T-helper 1 cell treated with Interleukin-12 subunit alpha and Interleukin-12 subunit beta and Interleukin-4 antibody, amounts not matched to agents 30 μg/mL and 1 μg/mL, for 36 hours (primary cell): ENCODE data around the gene TIMP2.
"Not testable (repeated sequence)": the region's sequence is repeated elsewhere in the genome, so short reads cannot be mapped to it uniquely, and the experiment has no call there.

Experiments used
- H3K27ac Mint-ChIP-seq: one replicate; pipeline ENCODE4 v1.8.0; 2021; ENCODE audit warnings: mild to moderate bottlenecking, mixed read lengths
- H3K27me3 Mint-ChIP-seq: one replicate; pipeline ENCODE4 v1.8.0; 2021; ENCODE audit warnings: low read depth, mixed read lengths
- H3K36me3 Mint-ChIP-seq: one replicate; pipeline ENCODE4 v1.8.0; 2021; ENCODE audit warnings: low read depth, mixed read lengths
- H3K4me1 Mint-ChIP-seq: one replicate; pipeline ENCODE4 v1.8.0; 2021; ENCODE audit warnings: low read depth, mixed read lengths
- H3K4me3 Mint-ChIP-seq: one replicate; pipeline ENCODE4 v1.8.0; 2021; ENCODE audit warnings: mild to moderate bottlenecking, moderate library complexity, mixed read lengths
- H3K9me3 Mint-ChIP-seq: one replicate; pipeline ENCODE4 v1.8.0; 2021; ENCODE audit warnings: mixed read lengths

Gene TIMP2

GRCh38 chr17:78896834-78897663 is 28.1 kb downstream of the TIMP2 start:
- H3K9me3 Mint-ChIP-seq = no peaks in the 10 kb centered on the region
- H3K36me3 Mint-ChIP-seq = no peaks in the 10 kb centered on the region
- no peak overlapping the region for H3K27ac Mint-ChIP-seq
- peaks cover 11% of the 10 kb centered on the region for H3K27me3 Mint-ChIP-seq
- peaks cover 6% of the 10 kb centered on the region for H3K4me1 Mint-ChIP-seq
- no peak overlapping the region for H3K4me3 Mint-ChIP-seq

- Mint-ChIP-seq H3K9me3 (no peaks in the 10 kb centered on the region), H3K4me1 (peaks cover 14% of the 10 kb centered on the region), H3K36me3 (no peaks in the 10 kb centered on the region), H3K27me3 (peaks cover 11% of the 10 kb centered on the region), H3K4me3 (no peak overlapping the region), H3K27ac (no peak overlapping the region)
These were observed 28.9 kb downstream of the TIMP2 start for GRCh38 chr17:78896091-78896833.

- H3K27me3 Mint-ChIP-seq = peaks cover 11% of the 10 kb centered on the region
- no peaks in the 10 kb centered on the region for H3K36me3 Mint-ChIP-seq
- H3K9me3 Mint-ChIP-seq = no peaks in the 10 kb centered on the region
- no peak overlapping the region for H3K4me3 Mint-ChIP-seq
- H3K4me1 Mint-ChIP-seq = peaks cover 21% of the 10 kb centered on the region
- H3K27ac Mint-ChIP-seq = no peak overlapping the region
These were observed 29.9 kb downstream of the TIMP2 start for GRCh38 chr17:78895322-78895721.

GRCh38 chr17:78893684-78894083 is 31.5 kb downstream of the TIMP2 start:
- Mint-ChIP-seq H3K27me3 (peaks cover 20% of the 10 kb centered on the region), H3K27ac (no peak overlapping the region), H3K36me3 (no peaks in the 10 kb centered on the region), H3K4me1 (peaks cover 31% of the 10 kb centered on the region), H3K9me3 (no peaks in the 10 kb centered on the region), H3K4me3 (no peak overlapping the region)

- peaks cover 33% of the 10 kb centered on the region for H3K4me1 Mint-ChIP-seq
- no peaks in the 10 kb centered on the region for H3K36me3 Mint-ChIP-seq
- H3K27me3 Mint-ChIP-seq = peaks cover 22% of the 10 kb centered on the region
- H3K27ac Mint-ChIP-seq = no peak overlapping the region
- no peaks in the 10 kb centered on the region for H3K9me3 Mint-ChIP-seq
- no peak overlapping the region for H3K4me3 Mint-ChIP-seq
These were observed 32.2 kb downstream of the TIMP2 start for GRCh38 chr17:78892936-78893379.

GRCh38 chr17:78892520-78892919 is 32.7 kb downstream of the TIMP2 start:
- Mint-ChIP-seq H3K36me3 (no peaks in the 10 kb centered on the region), H3K9me3 (no peaks in the 10 kb centered on the region), H3K4me3 (no peak overlapping the region), H3K4me1 (peaks cover 35% of the 10 kb centered on the region), H3K27ac (no peak overlapping the region), H3K27me3 (peaks cover 26% of the 10 kb centered on the region)

GRCh38 chr17:78892062-78892456 is 33.1 kb downstream of the TIMP2 start:
- Mint-ChIP-seq H3K4me3 (no peak overlapping the region), H3K36me3 (no peaks in the 10 kb centered on the region), H3K27ac (no peak overlapping the region), H3K9me3 (no peaks in the 10 kb centered on the region), H3K4me1 (peaks cover 35% of the 10 kb centered on the region), H3K27me3 (peaks cover 26% of the 10 kb centered on the region)

DNA sequence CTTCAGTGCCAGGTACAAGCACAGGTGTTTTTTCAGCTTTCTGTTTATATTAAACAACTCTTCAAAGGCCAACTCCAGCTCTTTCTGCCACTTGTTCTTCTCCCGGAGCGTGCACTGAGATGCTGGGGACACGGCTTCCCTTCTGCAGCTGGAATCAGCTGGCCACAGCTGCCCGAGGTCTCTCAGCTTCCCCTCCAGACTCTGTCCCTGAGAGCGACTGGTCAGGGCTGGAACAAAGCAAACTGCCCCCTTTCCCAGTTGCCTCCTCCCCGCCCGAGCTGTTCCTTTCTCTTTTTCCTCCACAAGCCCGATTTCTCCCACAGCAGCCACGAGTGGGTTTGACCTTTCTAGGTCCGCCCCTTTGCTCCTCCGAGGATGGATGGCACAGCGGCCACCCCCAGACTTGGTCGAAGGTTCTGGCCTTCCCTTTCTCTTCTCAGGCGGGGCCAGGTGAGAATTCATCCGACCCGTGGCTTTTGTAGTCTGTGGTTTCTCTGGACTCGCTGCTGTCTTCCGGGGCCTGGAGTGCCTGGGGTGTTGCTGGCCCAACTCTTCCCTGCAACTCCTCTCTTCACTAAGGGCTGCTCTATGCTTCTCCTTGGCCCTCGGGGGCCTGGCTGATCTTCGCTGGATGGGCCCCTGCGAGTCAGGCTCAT is 33.7 kb downstream of the TIMP2 start:
- Mint-ChIP-seq H3K4me3 (no peak overlapping the region), H3K27ac (peak overlapping the region; percentile 90), H3K27me3 (peaks cover 26% of the 10 kb centered on the region), H3K9me3 (no peaks in the 10 kb centered on the region), H3K4me1 (peaks cover 35% of the 10 kb centered on the region), H3K36me3 (no peaks in the 10 kb centered on the region)

- H3K9me3 Mint-ChIP-seq = no peaks in the 10 kb centered on the region
- H3K4me1 Mint-ChIP-seq = peaks cover 35% of the 10 kb centered on the region
- peak overlapping the region; percentile 41 for H3K4me3 Mint-ChIP-seq
- H3K27ac Mint-ChIP-seq = peak overlapping the region; percentile 90
- no peaks in the 10 kb centered on the region for H3K36me3 Mint-ChIP-seq
- H3K27me3 Mint-ChIP-seq = peaks cover 26% of the 10 kb centered on the region
These were observed 34.7 kb downstream of the TIMP2 start for GRCh38 chr17:78890498-78890897.

DNA sequence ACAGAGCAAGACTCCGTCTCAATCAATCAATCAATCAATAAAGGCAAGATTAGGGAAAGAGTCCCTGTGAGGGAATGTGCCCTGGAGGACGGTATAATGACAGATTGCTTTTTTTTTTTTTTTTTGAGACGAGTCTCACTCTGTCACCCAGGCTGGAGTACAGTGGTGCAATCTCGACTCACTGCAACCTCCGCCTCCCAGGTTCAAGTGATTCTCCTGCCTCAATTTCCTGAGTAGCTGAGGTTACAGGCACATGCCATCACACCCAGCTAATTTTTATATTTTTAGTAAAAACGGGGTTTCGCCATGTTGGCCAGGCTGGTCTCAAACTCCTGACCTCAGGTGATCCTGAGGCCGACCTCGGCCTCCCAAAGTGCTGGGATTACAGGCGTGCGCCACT is 35.1 kb downstream of the TIMP2 start:
- not testable (repeated sequence) for H3K9me3 Mint-ChIP-seq

GRCh38 chr17:78889531-78889930 is 35.7 kb downstream of the TIMP2 start:
- H3K4me3 Mint-ChIP-seq = peak overlapping the region; percentile 56
- H3K27me3 Mint-ChIP-seq = peaks cover 23% of the 10 kb centered on the region
- no peaks in the 10 kb centered on the region for H3K9me3 Mint-ChIP-seq
- peak overlapping the region; percentile 75 for H3K27ac Mint-ChIP-seq
- H3K36me3 Mint-ChIP-seq = no peaks in the 10 kb centered on the region
- peaks cover 35% of the 10 kb centered on the region for H3K4me1 Mint-ChIP-seq

More for the DNA sequence above, 35.1 kb downstream of the TIMP2 start:
- Mint-ChIP-seq H3K27me3 (peaks cover 26% of the 10 kb centered on the region), H3K4me1 (peaks cover 35% of the 10 kb centered on the region), H3K27ac (peak overlapping the region; percentile 90), H3K4me3 (peak overlapping the region; percentile 41)
- H3K36me3 Mint-ChIP-seq = not testable (repeated sequence)

GRCh38 chr17:78888941-78889518 is 36.2 kb downstream of the TIMP2 start:
- Mint-ChIP-seq H3K36me3 (no peaks in the 10 kb centered on the region), H3K9me3 (no peaks in the 10 kb centered on the region), H3K4me3 (peak overlapping the region; percentile 56), H3K27ac (peak overlapping the region; percentile 75), H3K4me1 (peaks cover 35% of the 10 kb centered on the region), H3K27me3 (peaks cover 22% of the 10 kb centered on the region)

- Mint-ChIP-seq H3K27ac (no peak overlapping the region), H3K4me1 (peaks cover 32% of the 10 kb centered on the region), H3K4me3 (no peak overlapping the region), H3K9me3 (no peaks in the 10 kb centered on the region), H3K36me3 (no peaks in the 10 kb centered on the region), H3K27me3 (peaks cover 19% of the 10 kb centered on the region)
These were observed 38.2 kb downstream of the TIMP2 start for GRCh38 chr17:78886954-78887353.

GRCh38 chr17:78885956-78886355 is 39.2 kb downstream of the TIMP2 start:
- Mint-ChIP-seq H3K27ac (no peak overlapping the region), H3K4me1 (peaks cover 22% of the 10 kb centered on the region), H3K4me3 (no peak overlapping the region), H3K27me3 (peaks cover 19% of the 10 kb centered on the region), H3K9me3 (no peaks in the 10 kb centered on the region), H3K36me3 (no peaks in the 10 kb centered on the region)
